ENCODE data around the gene VWA3B. TPM values are rescaled to one million over a fixed set of nuclear protein-coding genes. Genes with fewer than 3 reads are reported as not detected.

VWA3B gene
- total RNA-seq, 4 donors from 2014 or later, result 0.30 to 6.1 (median 2.5) TPM; not detected in 1

DNA sequence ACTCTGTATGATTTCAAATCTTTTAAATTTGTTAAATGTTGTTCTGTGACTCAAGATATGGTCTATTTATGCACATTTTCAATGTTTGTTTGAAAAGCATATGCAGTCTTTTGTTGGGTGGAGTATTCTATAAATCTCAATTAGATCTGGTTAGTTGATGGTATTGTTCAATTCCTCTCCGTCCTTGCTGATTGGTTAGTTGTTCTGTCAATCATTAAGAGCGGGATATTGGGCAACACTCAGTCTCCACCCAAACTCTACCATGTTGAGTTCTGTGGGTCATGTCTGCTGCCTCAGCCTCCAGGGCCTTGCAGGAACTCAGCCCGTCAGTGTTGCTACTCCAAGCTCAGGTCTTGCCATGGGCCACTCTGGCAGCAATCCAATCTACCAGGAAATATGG lies 118.9 kb downstream of the VWA3B start:
- no peak overlapping the region for H3K4me3 ChIP-seq
- H3K36me3 ChIP-seq, result no peaks in the 10 kb centered on the region
- no peaks in the 10 kb centered on the region for H3K9me3 ChIP-seq
- 96 to 98% methylated on average over 3 of the region's 3 CpGs for whole genome bisulfite sequencing, 2 donors
- no peaks in the 10 kb centered on the region for H3K4me1 ChIP-seq
- H3K27ac ChIP-seq, result no peak overlapping the region
- DNase-seq (ENCODE audit: low spot score in 2 of 2), result no peak
- H3K27me3 ChIP-seq, result no peaks in the 10 kb centered on the region
- TF ChIP-seq POLR2A (IDR thresholded peaks at IDR 0.05) (no peak), EP300 (IDR thresholded peaks at IDR 0.05) (no peak)
- TF ChIP-seq, protein P1, sequence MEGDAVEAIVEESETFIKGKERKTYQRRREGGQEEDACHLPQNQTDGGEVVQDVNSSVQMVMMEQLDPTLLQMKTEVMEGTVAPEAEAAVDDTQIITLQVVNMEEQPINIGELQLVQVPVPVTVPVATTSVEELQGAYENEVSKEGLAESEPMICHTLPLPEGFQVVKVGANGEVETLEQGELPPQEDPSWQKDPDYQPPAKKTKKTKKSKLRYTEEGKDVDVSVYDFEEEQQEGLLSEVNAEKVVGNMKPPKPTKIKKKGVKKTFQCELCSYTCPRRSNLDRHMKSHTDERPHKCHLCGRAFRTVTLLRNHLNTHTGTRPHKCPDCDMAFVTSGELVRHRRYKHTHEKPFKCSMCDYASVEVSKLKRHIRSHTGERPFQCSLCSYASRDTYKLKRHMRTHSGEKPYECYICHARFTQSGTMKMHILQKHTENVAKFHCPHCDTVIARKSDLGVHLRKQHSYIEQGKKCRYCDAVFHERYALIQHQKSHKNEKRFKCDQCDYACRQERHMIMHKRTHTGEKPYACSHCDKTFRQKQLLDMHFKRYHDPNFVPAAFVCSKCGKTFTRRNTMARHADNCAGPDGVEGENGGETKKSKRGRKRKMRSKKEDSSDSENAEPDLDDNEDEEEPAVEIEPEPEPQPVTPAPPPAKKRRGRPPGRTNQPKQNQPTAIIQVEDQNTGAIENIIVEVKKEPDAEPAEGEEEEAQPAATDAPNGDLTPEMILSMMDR (IDR thresholded peaks at IDR 0.05), result no peak

DNA sequence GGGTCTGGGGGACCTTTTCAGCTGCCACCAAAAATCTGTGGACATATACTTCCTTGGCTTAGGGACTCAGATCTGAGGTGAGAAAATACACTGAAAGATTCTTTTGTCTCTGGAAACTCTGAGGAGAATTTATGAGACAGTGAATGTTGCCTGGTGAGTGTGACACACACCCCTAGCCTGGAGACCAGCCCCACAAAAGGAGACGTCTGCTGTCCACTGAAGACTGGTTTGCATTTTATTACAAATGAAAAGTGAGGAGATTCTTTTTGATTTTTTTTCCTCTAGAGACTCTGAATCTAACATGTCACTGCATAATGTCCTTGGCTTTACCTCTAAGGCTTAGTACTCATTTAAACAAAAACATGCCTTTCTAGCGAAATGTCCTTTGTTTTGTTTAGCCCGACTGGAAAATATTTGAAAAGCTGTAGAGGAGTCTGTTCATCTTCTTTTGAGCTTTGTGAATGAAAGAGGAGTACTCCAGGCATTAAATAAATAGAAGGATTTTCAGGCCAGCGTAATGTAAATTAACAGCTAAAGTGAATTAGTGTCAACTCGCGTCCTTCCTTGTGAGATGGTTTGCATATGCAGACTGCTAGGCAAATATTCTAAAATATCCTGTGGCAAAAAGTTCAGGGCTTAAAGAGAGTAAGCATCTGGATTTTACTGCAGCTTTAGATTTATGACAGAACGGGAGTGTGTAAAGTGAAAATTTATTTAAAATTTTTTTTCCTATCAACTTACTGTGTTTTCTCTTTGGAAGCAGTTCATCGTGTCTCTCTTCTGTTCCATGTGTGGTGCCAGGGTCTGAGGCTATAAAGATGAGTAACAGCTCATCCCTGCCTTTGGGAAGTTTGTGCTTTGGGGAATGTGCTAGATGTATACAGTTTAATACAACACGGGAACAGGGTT lies 125.4 kb downstream of the VWA3B start:
- TF ChIP-seq, protein P1 (IDR thresholded peaks at IDR 0.05), result no peak
- TF ChIP-seq EP300 (IDR thresholded peaks at IDR 0.05), result no peak
- no peak for TF ChIP-seq POLR2A (IDR thresholded peaks at IDR 0.05)
- Histone ChIP-seq H3K4me3 (no peak overlapping the region), H3K27me3 (no peaks in the 10 kb centered on the region), H3K27ac (no peak overlapping the region), H3K4me1 (no peaks in the 10 kb centered on the region), H3K36me3 (no peaks in the 10 kb centered on the region), H3K9me3 (no peaks in the 10 kb centered on the region)
- 48 to 55% methylated on average over 9 of the region's 9 CpGs for WGBS, 2 donors
- no peak for DNase-seq (ENCODE audit: low spot score in 2 of 2)

DNA sequence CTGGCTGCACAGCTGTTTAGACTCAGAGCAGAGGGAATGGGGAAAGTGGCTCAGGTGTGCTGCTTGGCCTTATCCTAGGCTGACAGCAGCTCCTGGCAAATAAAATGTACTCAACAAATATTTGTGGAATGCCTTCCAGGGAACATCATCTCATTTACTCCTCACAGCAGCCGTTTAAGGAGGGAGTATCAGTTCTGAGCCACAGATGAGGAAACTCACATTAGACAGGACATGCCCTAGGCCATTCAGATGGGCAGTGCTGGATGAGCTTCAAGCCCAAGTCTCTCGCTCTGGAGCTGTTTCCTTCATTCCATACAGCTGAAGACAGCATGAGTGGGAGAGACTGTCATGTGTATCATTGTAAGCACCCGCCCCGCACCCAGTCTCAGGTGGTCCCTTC lies 129.6 kb downstream of the VWA3B start:
- no peaks in the 10 kb centered on the region for H3K36me3 ChIP-seq
- H3K9me3 ChIP-seq, result peaks cover 0 to 33% (median 1%) of the 10 kb centered on the region in 4 donors
- no peaks in the 10 kb centered on the region for H3K27me3 ChIP-seq
- H3K4me3 ChIP-seq, result no peak overlapping the region
- H3K4me1 ChIP-seq, result no peaks in the 10 kb centered on the region
- 74 to 76% methylated on average over 2 to 3 of the region's 4 CpGs for WGBS, 2 donors
- TF ChIP-seq POLR2A (IDR thresholded peaks at IDR 0.05) (no peak), EP300 (IDR thresholded peaks at IDR 0.05) (no peak)
- TF ChIP-seq, protein P1 (IDR thresholded peaks at IDR 0.05), result no peak
- DNase-seq (ENCODE audit: low spot score in 2 of 2), result no peak
- H3K27ac ChIP-seq, result no peak overlapping the region

DNA sequence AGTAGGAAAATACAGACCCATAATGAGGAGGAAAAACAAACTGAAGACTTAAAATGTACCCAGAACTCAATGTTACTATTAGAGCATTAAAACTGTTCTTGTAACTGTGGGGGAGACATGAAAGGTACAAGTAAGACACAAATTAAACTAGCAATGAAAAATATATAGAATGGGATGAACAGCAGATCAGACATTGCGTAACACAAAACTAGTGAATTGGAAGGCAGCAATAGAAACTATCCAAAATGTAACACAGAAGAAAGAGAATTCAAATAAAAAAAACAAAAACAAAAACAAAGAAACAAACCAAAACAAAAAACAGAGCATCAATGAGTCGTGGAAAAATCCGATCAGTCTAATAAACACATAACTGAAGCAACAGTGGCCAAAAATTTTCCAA lies 132.2 kb downstream of the VWA3B start:
- 93 to 97% methylated on average over 3 of the region's 3 CpGs for WGBS, 2 donors

DNA sequence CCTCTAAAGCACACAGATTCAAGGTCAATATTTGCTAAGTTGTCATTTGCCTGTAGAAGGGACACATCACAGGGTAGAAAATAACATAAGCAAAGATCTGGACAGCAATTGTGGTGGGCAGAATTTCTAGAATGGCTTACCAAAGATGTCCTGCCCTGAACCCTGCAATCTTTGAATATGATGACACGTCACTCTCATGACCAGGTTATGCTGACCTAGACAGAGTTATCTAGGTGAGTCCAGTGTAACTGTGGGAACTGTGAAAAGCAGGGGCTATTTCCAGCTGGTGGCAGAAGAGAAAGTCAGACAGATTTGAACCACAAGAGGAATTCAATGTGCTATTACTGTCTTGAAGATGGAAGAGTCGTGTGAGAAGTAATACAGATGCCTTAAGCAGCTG lies 147.0 kb downstream of the VWA3B start:
- no peaks in the 10 kb centered on the region for H3K27me3 ChIP-seq
- DNase-seq (ENCODE audit: low spot score in 2 of 2), result no peak
- no peak overlapping the region for H3K27ac ChIP-seq
- no peak for TF ChIP-seq EP300 (IDR thresholded peaks at IDR 0.05)
- TF ChIP-seq POLR2A (IDR thresholded peaks at IDR 0.05), result no peak
- TF ChIP-seq, protein P1 (IDR thresholded peaks at IDR 0.05), result no peak
- H3K4me1 ChIP-seq, result no peaks in the 10 kb centered on the region
- H3K9me3 ChIP-seq, result no peaks in the 10 kb centered on the region
- no peaks in the 10 kb centered on the region for H3K36me3 ChIP-seq
- no peak overlapping the region for H3K4me3 ChIP-seq
- 77 to 86% methylated on average over 2 of the region's 2 CpGs for WGBS, 2 donors

More for the DNA sequence above, 132.2 kb downstream of the VWA3B start:
- Histone ChIP-seq H3K36me3 (no peaks in the 10 kb centered on the region), H3K27me3 (no peaks in the 10 kb centered on the region), H3K9me3 (peaks cover 0 to 44% (median 1%) of the 10 kb centered on the region in 4 donors), H3K4me1 (no peaks in the 10 kb centered on the region), H3K27ac (no peak overlapping the region), H3K4me3 (no peak overlapping the region)
- no peak for DNase-seq (ENCODE audit: low spot score in 2 of 2)
- TF ChIP-seq POLR2A (IDR thresholded peaks at IDR 0.05) (no peak), EP300 (IDR thresholded peaks at IDR 0.05) (no peak)
- TF ChIP-seq, protein P1 (IDR thresholded peaks at IDR 0.05), result no peak

All from tibial nerve (tissue), 4 donors.